Activated CD4-positive, alpha-beta T cell treated with anti-CD3 and anti-CD28 coated beads, Interleukin-2, amount 50 U/mL, for 16 hours (primary cell): Measurements from ENCODE around the gene ZNF282.

Experiments
- DNase-seq: peaks from one replicate; pipeline ENCODE4 v3.0.0-alpha.2; 2020

Gene ZNF282

GRCh38 chr7:149194799-149195179 is 557 bp upstream of the ZNF282 start:
- DNase-seq: no peak

GRCh38 chr7:149196151-149196704 is 882 bp downstream of the ZNF282 start:
- no peak for DNase-seq

- peak; percentile 20 for DNase-seq
Observed at GRCh38 chr7:149196705-149197171, 1.4 kb downstream of the ZNF282 start.

- no peak for DNase-seq
Observed at GRCh38 chr7:149197675-149198074, 2.3 kb downstream of the ZNF282 start.

DNA sequence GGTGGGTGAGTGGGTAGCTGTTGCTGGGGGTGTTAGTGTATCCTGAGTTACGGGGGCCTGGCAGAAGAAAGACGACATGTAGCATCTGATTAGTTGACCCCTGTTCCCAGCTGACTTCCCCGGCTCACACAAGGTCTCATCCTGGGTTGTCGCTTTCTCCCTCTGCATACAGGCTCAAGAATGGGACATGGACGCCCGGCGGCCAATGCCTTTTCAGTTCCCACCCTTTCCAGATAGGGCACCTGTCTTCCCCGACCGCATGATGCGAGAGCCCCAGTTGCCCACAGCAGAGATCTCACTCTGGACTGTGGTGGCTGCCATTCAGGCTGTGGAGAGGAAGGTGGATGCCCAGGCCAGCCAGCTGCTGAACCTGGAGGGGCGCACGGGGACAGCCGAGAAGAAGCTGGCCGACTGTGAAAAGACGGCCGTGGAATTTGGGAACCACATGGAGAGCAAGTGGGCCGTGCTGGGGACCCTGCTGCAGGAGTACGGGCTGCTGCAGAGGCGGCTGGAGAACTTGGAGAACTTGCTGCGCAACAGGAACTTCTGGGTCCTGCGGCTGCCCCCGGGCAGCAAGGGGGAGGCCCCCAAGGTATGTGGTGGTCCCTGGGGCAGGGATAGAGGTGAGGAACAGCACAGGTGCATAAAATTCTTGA is 2.9 kb downstream of the ZNF282 start:
- DNase-seq: no peak

GRCh38 chr7:149199234-149199995 is 4.1 kb downstream of the ZNF282 start:
- no peak for DNase-seq

DNA sequence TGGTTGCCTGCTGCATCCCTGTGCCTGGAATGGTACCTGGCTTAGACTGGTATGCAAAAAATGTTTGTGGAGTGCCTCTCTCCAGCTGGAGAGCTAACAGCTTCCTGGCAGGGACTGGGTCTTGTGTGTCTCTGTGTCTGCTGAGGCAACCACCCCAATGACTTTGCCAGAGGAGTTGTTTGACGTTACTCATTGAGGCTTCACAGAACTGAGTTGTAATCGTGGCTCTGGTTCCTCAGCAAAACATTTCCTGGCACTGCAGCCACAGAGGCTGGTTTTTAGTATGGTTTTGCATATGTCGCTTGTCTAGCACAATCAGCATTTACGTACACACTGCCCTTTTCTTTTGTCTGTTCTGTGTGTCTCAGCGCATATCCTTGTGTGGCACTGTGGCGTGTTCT is 7.5 kb downstream of the ZNF282 start:
- DNase-seq: peak; percentile 83

DNA sequence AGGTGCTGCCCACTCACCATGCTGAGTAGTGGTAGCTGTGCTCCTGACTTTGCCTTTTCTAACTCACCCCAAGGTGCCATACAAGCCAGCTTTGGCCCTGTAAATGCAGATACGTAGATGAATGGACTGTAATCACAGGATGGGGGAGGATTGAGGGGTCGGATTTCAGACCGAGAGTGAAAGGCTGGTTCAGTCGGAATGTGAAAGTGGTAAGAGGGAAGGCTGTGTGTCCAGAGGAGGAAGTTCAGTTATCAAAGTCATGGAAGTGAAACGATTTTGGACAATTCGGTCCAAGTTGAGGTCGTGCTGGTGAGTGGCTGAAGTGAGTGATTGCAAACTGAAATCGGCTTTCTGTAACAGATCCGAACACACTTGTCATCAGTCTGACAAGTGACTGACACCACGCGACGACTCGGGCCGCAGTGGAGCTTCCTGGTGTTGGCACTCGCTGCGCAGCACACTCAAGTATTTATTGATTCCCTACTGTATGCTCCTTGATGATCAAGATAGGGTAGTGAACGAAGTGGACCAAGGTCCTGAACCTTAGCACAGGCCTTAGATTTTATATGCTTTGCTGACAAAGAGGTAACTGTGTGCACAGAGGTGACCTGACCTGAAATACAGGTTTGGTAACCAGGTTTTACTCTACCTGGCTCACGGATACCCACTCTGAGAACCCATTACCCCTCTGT is 10.5 kb downstream of the ZNF282 start:
- no peak for DNase-seq

GRCh38 chr7:149207324-149208035 is 12.1 kb downstream of the ZNF282 start:
- DNase-seq: no peak

GRCh38 chr7:149209518-149210269 is 14.3 kb downstream of the ZNF282 start:
- DNase-seq: peak; percentile 89

- no peak for DNase-seq
Observed at GRCh38 chr7:149210551-149210950, 15.2 kb downstream of the ZNF282 start.

GRCh38 chr7:149214020-149214720 is 18.8 kb downstream of the ZNF282 start:
- no peak for DNase-seq

GRCh38 chr7:149216402-149216801 is 21.1 kb downstream of the ZNF282 start:
- DNase-seq: no peak

GRCh38 chr7:149217570-149217969 is 22.2 kb downstream of the ZNF282 start:
- no peak for DNase-seq

DNA sequence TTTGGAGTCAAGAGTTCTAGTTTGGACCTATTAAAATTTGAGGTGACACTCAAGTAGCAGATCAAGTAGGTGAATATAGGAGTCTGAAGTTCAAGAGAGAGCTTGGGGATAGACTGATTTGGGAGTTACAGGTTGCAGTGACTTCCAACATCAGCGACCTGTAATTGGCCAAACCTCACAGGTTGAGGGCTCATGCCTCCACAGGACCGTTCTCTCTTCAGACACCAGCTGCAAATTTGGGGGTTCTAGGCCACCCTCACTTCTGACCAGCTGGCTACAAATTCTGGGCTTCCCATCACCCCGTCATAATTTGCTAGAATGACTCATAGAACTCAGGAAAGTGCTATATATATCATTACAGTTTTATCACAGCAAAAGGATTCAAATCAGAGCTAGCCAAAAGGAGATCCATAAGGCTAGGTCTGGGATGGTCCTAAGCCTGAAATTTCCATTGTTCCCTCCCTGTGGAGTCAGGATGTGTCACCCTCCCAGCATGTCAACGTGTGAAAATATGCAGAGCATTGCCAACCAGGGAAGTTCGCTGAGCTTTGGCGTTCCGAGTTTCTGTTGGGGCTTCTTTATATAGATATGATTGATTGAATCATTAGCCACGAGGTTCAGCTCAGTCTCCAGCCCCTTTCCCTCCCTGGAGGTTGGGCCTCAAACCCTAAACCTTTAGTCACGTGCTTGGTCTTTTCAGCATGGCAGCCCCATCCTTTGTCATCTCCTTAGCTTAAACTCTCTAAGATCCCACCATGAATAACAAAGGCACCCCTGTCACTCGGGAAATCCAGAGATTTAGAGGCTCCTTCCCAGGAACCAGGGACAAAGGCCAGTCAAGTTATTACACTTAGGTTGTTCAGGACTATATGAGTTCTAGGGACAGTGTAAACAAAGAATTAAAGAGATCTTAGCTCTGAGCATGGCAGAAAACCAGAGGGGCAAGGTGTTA is 23.4 kb downstream of the ZNF282 start:
- DNase-seq: no peak

- no peak for DNase-seq
Observed at GRCh38 chr7:149220534-149220933, 25.2 kb downstream of the ZNF282 start.

DNA sequence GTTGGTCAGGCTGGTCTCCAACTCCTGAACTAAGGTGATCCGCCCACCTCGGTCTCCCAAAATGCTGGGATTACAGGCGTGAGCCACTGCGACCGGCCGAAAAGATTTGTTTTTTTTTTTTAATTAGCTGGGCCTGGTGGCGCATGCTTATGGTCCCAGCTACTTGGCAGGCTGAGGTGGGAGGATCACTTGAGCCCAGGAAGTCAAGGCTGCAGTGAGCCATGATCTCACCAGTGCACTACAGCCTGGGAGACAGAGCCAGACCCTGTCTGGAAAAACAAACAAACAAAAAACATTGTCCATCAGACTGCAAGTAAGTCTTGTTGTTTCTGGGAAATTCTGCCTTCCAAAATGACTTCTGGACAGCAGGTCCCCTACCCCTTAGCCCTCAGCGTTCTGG is 27.8 kb downstream of the ZNF282 start:
- DNase-seq: no peak

- DNase-seq: no peak
Observed at GRCh38 chr7:149223761-149224160, 28.4 kb downstream of the ZNF282 start.

DNA sequence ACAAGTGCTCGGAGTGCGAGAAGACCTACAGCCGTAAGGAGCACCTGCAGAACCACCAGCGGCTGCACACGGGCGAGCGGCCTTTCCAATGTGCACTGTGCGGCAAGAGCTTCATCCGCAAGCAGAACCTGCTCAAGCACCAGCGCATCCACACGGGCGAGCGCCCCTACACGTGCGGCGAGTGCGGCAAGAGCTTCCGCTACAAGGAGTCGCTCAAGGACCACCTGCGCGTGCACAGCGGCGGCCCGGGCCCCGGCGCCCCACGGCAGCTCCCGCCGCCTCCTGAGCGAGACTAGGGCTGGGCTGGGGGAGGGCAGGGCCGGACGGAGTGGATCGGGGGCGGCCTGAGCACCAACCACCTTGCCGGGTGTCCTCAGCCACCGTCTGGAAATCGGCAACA is 29.0 kb downstream of the ZNF282 start:
- no peak for DNase-seq

DNA sequence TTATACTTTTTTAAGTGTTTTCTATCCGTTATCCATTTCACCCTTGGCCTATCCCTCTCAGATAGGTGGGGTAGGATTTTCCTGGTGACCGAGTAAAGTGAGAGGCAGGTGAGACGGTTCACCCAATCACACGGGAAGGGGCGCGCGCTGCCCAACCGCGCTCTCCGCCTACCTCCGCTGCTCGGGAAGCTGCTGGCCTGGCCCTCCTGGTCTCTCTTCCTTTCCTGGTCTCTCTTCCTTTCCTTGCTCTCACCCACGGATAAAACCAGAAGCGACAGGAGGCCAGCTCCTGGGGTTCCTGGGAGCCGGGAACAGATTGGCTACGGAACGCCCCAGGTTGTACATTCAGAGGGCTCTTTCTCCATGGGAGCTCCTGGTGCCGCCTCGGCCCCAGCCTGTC is 29.8 kb downstream of the ZNF282 start:
- no peak for DNase-seq
